Upper lobe of left lung (tissue), 6 donors: ENCODE data around the gene ANKS1B. TPM values are rescaled to one million over a fixed set of nuclear protein-coding genes. Genes with fewer than 3 reads are reported as not detected.
"Not testable (repeated sequence)": the region's sequence is repeated elsewhere in the genome, so short reads cannot be mapped to it uniquely, and the experiment has no call there.

ENCODE experiments used
- ATAC-seq, 2 donors: fragments of 200-7000 bp; cut with Tn5 transposase; one replicate each; pipeline ENCODE4 v1.9.1; 2022; ENCODE audit warnings: mild to moderate bottlenecking in 2 of 2, moderate library complexity in 2 of 2; ENCODE audit not compliant: low FRiP score in 2 of 2
- DNase-seq, 2 donors: peaks; one replicate each; pipeline ENCODE4 v3.0.0-alpha.2; 2019 to 2020
- H3K27ac ChIP-seq, 4 donors: fragments of 200-600 bp; sonication (generic); one replicate each; pipeline ENCODE4 v1.5.1; 2016 to 2019
- H3K27me3 ChIP-seq, 4 donors: fragments of 200-600 bp; sonication (generic); one replicate each; pipeline ENCODE4 v1.5.1; 2017 to 2019
- H3K36me3 ChIP-seq, 4 donors: fragments of 200-600 bp; sonication (generic); one replicate each; pipeline ENCODE4 v1.5.1; 2016 to 2019
- H3K4me1 ChIP-seq, 4 donors: fragments of 200-600 bp; sonication (generic); one replicate each; pipeline ENCODE4 v1.5.1; 2018 to 2019
- H3K4me3 ChIP-seq, 4 donors: fragments of 200-600 bp; sonication (generic); one replicate each; pipeline ENCODE4 v1.5.1; 2017 to 2019; ENCODE audit warnings: mild to moderate bottlenecking in 2 of 4, moderate library complexity in 1 of 4
- H3K9me3 ChIP-seq, 4 donors: fragments of 200-600 bp; sonication (generic); one replicate each; pipeline ENCODE4 v1.5.1; 2018 to 2019
- CTCF ChIP-seq, 6 experiments: fragments of 450-650 bp in 4 of 6; fragments of 200-600 bp in 2 of 6; sonication (generic) in 2 of 6; IDR thresholded peaks; one replicate each; pipeline ENCODE4 v1.5.1; 2016 to 2019; ENCODE audit warnings: antibody characterized with exemption in 6 of 6
- EP300 ChIP-seq, 4 donors: sonication (generic); formaldehyde crosslinking; IDR thresholded peaks; one replicate each; pipeline ENCODE4 v1.5.1; 2017; ENCODE audit warnings: antibody characterized with exemption in 4 of 4, control low read depth in 2 of 4
- POLR2A ChIP-seq, 4 donors: fragments of 450-650 bp; IDR thresholded peaks; one replicate each; pipeline ENCODE4 v1.5.1; 2016 to 2017; ENCODE audit warnings: antibody characterized with exemption in 4 of 4, mild to moderate bottlenecking in 2 of 4
- POLR2AphosphoS5 ChIP-seq, 2 donors: sonication (generic); formaldehyde crosslinking; IDR thresholded peaks; one replicate each; pipeline ENCODE4 v1.5.1; 2017; ENCODE audit warnings: antibody characterized with exemption in 2 of 2
- WGBS, 2 donors: methylation state at CpG; one replicate each; pipeline ENCODE4 v1.1.5; 2017 to 2018; 5-methylcytosine and 5-hydroxymethylcytosine counted together
- total RNA-seq, 6 donors: library from RNA; depleted of rRNA in 4 of 6; stranded (reverse); fragments of >200 nt in 4 of 6; gene quantifications; one replicate each; pipeline versions ENCODE4 v1.1.0 to v1.2.1, GENCODE V29; 2016 to 2021
- donor health status: DM: no; HTN: no; CAD: no; lungs with moderate emphysema.
- donor health status: DM: no; HTN: yes; CAD: no; lungs with severe emphysema.

The ANKS1B gene
- total RNA-seq, 6 donors from 2014 or later = 5.1 to 23.7 (median 7.2) TPM

DNA sequence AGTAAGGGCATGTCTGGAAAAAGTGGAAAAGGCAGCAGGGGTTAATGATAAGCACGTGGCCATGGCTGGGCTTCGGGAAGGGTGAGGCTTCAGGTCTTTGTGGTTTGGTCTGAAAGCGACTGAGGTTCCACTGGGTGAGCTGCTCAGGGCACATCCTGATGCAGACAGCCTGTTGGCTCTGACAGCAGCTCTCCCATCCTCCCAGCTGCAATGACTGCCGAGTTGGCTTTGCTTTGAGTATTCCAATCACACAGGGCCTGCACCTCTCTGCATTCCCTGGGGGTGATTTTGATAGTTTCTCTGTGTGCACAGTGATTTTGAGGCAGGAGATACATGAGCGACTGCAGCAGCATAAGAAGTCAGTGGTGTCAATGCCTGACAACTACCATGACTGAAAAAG is 948.9 kb downstream of the ANKS1B start:
- H3K36me3 ChIP-seq = no peaks in the 10 kb centered on the region
- DNase-seq (no peak), ATAC-seq (no peak)
- no peak overlapping the region for H3K27ac ChIP-seq
- no peak overlapping the region for H3K4me3 ChIP-seq
- H3K27me3 ChIP-seq = no peaks in the 10 kb centered on the region
- 41 to 59% methylated on average over 5 of the region's 5 CpGs for WGBS, 2 donors
- H3K4me1 ChIP-seq = no peaks in the 10 kb centered on the region
- H3K9me3 ChIP-seq = no peaks in the 10 kb centered on the region
- no peak for TF ChIP-seq CTCF (IDR thresholded peaks at IDR 0.05)
- TF ChIP-seq POLR2AphosphoS5 (IDR thresholded peaks at IDR 0.05) = no peak
- TF ChIP-seq POLR2A (IDR thresholded peaks at IDR 0.05) = no peak
- TF ChIP-seq EP300 (IDR thresholded peaks at IDR 0.05) = no peak

- not testable (repeated sequence) for H3K4me3 ChIP-seq, H3K4me1 ChIP-seq, H3K9me3 ChIP-seq, H3K27me3 ChIP-seq, ATAC-seq, H3K27ac ChIP-seq, H3K36me3 ChIP-seq, DNase-seq
- 94 to 97% methylated on average over 4 of the region's 4 CpGs for WGBS, 2 donors
Observed at GRCh38 chr12:99034201-99034600, 950.5 kb downstream of the ANKS1B start.

DNA sequence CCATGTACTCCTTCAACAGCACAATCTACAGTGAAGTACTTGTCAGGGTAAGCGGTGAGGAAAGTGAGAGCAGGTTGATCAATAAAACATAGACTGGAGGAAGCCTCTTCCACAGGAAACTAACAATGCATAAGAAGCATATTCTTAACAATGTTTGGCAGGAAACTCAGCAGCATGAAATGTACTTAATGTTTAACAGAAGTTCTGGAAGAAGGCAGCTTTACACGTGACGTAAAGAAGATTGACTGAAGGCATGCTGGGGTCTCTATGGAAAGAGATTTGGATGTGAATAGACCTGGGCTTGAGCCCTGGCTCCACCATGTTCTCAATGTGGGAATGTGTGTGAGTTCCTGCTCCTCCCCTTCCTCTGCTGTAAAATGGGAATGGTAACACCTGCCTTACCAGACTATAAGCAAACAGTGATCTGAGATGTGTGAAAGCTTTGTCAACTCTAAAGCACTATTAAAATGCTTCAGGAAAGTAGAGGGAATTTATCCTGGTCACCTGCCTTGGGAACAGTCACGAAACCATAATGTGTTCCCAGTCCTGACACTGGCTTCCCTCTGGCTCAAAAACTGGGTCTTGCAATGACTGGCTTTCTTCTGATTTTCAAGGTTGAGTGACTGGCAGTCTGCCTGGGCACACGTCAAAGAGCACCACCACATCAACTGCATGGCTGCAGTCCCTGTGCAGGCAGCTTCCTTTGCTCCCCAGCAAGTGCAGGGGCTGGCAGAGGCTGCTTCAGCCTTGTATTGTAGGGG is 955.0 kb downstream of the ANKS1B start:
- no peak for DNase-seq
- no peaks in the 10 kb centered on the region for H3K4me1 ChIP-seq
- TF ChIP-seq POLR2A (IDR thresholded peaks at IDR 0.05) (no peak), EP300 (IDR thresholded peaks at IDR 0.05) (no peak), CTCF (IDR thresholded peaks at IDR 0.05) (no peak), POLR2AphosphoS5 (IDR thresholded peaks at IDR 0.05) (no peak)
- H3K9me3 ChIP-seq = no peaks in the 10 kb centered on the region
- no peaks in the 10 kb centered on the region for H3K27me3 ChIP-seq
- no peak for ATAC-seq
- WGBS, 2 donors = 48 to 53% methylated on average over 5 of the region's 5 CpGs
- H3K4me3 ChIP-seq = no peak overlapping the region
- H3K27ac ChIP-seq = no peak overlapping the region
- no peaks in the 10 kb centered on the region for H3K36me3 ChIP-seq

DNA sequence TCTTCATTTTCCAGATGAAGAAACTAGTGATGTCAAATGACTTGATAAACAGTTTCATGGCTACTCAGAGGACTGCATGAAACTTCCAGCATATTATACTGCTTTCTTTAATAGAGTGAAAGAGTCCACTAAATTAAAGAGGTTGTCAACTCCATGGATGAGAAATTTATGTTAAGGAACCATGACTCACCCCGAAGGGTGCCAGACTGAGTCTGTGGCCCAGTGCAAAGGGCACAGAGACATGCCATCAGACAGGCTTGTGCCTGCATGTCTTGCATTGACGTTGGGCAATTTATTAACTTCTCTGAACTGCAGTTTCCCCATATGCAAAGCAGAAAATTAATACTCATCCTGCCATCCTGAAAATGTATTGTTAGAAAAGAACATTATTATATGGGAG is 957.3 kb downstream of the ANKS1B start:
- 73 to 79% methylated on average over 2 of the region's 2 CpGs for WGBS, 2 donors
- no peak overlapping the region for H3K27ac ChIP-seq
- no peak overlapping the region for H3K4me3 ChIP-seq

GRCh38 chr12:99027055-99027393 is 957.7 kb downstream of the ANKS1B start:
- WGBS, 2 donors = 43 to 62% methylated on average over 2 of the region's 2 CpGs
- TF ChIP-seq POLR2A (IDR thresholded peaks at IDR 0.05) (no peak), EP300 (IDR thresholded peaks at IDR 0.05) (no peak), POLR2AphosphoS5 (IDR thresholded peaks at IDR 0.05) (no peak), CTCF (IDR thresholded peaks at IDR 0.05) (no peak)

More for the DNA sequence above, 957.3 kb downstream of the ANKS1B start:
- ATAC-seq (no peak), DNase-seq (no peak)
- no peaks in the 10 kb centered on the region for H3K36me3 ChIP-seq
- TF ChIP-seq EP300 (IDR thresholded peaks at IDR 0.05) (no peak), CTCF (IDR thresholded peaks at IDR 0.05) (no peak), POLR2AphosphoS5 (IDR thresholded peaks at IDR 0.05) (no peak), POLR2A (IDR thresholded peaks at IDR 0.05) (no peak)
- H3K9me3 ChIP-seq = no peaks in the 10 kb centered on the region
- no peaks in the 10 kb centered on the region for H3K4me1 ChIP-seq
- no peaks in the 10 kb centered on the region for H3K27me3 ChIP-seq

More at GRCh38 chr12:99027055-99027393, 957.7 kb downstream of the ANKS1B start:
- Histone ChIP-seq H3K9me3 (no peaks in the 10 kb centered on the region), H3K36me3 (no peaks in the 10 kb centered on the region), H3K4me3 (no peak overlapping the region), H3K4me1 (no peaks in the 10 kb centered on the region), H3K27ac (no peak overlapping the region), H3K27me3 (no peaks in the 10 kb centered on the region)
- DNase-seq (no peak), ATAC-seq (no peak)
